ENCODE data around the gene KIF19.

DNA sequence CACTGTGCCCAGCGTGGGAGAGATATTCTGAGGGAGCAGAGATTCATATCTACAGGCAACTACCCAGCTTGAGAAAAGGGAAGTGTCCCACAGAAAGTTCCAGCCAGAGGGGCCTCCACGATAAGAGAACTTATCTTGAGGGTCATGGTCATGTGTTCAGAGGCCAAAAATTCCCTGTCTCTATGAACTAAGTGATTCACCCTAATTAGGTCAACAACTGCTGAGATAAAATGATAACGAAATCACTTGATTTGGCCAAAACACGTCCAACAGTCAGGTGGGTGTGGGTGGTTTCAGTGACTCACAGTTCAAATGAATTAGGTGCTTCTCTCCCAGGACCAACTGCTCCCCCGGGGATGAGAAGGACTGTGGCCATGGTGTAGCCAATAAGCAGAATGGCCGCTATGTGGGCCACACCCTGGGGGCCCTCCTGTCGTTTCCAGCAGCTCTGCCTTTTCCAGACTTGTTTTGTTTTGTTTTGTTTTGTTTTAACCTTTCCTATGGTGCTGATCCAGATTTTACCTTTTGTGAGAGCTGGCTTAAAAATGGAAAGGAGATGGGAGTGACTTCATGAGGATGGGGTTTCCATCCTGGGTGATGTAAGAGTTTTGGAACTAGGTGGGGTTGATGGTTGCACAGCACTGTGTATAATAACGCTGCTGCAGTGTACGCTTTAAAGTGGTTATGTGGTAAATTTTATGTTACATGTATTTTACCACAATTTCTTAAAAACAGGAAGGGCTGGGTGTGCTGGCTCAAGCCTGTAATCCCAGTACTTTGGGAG, 43.2 kb upstream of the KIF19 start:
- TF ChIP-seq BACH2 (CRISPR knock-in tag; IDR thresholded peaks at IDR 0.05; ENCODE audit: borderline replicate concordance): no peak
- TF ChIP-seq, protein P1, sequence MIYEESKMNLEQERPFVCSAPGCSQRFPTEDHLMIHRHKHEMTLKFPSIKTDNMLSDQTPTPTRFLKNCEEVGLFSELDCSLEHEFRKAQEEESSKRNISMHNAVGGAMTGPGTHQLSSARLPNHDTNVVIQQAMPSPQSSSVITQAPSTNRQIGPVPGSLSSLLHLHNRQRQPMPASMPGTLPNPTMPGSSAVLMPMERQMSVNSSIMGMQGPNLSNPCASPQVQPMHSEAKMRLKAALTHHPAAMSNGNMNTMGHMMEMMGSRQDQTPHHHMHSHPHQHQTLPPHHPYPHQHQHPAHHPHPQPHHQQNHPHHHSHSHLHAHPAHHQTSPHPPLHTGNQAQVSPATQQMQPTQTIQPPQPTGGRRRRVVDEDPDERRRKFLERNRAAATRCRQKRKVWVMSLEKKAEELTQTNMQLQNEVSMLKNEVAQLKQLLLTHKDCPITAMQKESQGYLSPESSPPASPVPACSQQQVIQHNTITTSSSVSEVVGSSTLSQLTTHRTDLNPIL (CRISPR knock-in tag; IDR thresholded peaks at IDR 0.05; ENCODE audit: low read depth): no peak
- TF ChIP-seq, protein P2, sequence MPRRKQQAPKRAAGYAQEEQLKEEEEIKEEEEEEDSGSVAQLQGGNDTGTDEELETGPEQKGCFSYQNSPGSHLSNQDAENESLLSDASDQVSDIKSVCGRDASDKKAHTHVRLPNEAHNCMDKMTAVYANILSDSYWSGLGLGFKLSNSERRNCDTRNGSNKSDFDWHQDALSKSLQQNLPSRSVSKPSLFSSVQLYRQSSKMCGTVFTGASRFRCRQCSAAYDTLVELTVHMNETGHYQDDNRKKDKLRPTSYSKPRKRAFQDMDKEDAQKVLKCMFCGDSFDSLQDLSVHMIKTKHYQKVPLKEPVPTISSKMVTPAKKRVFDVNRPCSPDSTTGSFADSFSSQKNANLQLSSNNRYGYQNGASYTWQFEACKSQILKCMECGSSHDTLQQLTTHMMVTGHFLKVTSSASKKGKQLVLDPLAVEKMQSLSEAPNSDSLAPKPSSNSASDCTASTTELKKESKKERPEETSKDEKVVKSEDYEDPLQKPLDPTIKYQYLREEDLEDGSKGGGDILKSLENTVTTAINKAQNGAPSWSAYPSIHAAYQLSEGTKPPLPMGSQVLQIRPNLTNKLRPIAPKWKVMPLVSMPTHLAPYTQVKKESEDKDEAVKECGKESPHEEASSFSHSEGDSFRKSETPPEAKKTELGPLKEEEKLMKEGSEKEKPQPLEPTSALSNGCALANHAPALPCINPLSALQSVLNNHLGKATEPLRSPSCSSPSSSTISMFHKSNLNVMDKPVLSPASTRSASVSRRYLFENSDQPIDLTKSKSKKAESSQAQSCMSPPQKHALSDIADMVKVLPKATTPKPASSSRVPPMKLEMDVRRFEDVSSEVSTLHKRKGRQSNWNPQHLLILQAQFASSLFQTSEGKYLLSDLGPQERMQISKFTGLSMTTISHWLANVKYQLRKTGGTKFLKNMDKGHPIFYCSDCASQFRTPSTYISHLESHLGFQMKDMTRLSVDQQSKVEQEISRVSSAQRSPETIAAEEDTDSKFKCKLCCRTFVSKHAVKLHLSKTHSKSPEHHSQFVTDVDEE (CRISPR knock-in tag; IDR thresholded peaks at IDR 0.05): no peak
- TF ChIP-seq ZNF8 (CRISPR knock-in tag; IDR thresholded peaks at IDR 0.05): no peak
- TF ChIP-seq, protein P3, sequence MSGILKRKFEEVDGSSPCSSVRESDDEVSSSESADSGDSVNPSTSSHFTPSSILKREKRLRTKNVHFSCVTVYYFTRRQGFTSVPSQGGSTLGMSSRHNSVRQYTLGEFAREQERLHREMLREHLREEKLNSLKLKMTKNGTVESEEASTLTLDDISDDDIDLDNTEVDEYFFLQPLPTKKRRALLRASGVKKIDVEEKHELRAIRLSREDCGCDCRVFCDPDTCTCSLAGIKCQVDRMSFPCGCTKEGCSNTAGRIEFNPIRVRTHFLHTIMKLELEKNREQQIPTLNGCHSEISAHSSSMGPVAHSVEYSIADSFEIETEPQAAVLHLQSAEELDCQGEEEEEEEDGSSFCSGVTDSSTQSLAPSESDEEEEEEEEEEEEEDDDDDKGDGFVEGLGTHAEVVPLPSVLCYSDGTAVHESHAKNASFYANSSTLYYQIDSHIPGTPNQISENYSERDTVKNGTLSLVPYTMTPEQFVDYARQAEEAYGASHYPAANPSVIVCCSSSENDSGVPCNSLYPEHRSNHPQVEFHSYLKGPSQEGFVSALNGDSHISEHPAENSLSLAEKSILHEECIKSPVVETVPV (CRISPR knock-in tag; IDR thresholded peaks at IDR 0.05): no peak
- TF ChIP-seq, protein P4, sequence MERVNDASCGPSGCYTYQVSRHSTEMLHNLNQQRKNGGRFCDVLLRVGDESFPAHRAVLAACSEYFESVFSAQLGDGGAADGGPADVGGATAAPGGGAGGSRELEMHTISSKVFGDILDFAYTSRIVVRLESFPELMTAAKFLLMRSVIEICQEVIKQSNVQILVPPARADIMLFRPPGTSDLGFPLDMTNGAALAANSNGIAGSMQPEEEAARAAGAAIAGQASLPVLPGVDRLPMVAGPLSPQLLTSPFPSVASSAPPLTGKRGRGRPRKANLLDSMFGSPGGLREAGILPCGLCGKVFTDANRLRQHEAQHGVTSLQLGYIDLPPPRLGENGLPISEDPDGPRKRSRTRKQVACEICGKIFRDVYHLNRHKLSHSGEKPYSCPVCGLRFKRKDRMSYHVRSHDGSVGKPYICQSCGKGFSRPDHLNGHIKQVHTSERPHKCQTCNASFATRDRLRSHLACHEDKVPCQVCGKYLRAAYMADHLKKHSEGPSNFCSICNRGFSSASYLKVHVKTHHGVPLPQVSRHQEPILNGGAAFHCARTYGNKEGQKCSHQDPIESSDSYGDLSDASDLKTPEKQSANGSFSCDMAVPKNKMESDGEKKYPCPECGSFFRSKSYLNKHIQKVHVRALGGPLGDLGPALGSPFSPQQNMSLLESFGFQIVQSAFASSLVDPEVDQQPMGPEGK (CRISPR knock-in tag; IDR thresholded peaks at IDR 0.05; ENCODE audit: borderline replicate concordance): no peak
